Neural progenitor cell (in vitro differentiated cells): Measurements from ENCODE around the gene WNT3A. TPM values are rescaled to one million over a fixed set of nuclear protein-coding genes. Genes with fewer than 3 reads are reported as not detected.

Experiments used
- DNase-seq: peaks from one replicate; pipeline ENCODE4 v3.0.0-alpha.2; 2016; ENCODE audit warnings: low spot score
- H2AFZ ChIP-seq: fragments of 200-600 bp; sonication (generic); replicated peaks from 2 replicates; pipeline ENCODE4 v1.6.1; 2016; ENCODE audit warnings: antibody characterized with exemption
- H3F3A ChIP-seq: fragments of 200-600 bp; sonication (generic); 2 replicates; pipeline ENCODE4 v1.6.1; 2016; ENCODE audit warnings: antibody characterized with exemption, low read depth
- H3K27ac ChIP-seq: fragments of 200-600 bp; sonication (generic); 2 replicates; pipeline ENCODE4 v1.5.1; 2016; ENCODE audit warnings: mild to moderate bottlenecking
- H3K27me3 ChIP-seq: fragments of 200-600 bp; sonication (generic); 2 replicates; pipeline ENCODE4 v1.6.1; 2016; ENCODE audit warnings: mild to moderate bottlenecking, moderate library complexity
- H3K36me3 ChIP-seq: fragments of 200-600 bp; sonication (generic); 2 replicates; pipeline ENCODE4 v1.5.1; 2016
- H3K4me1 ChIP-seq: fragments of 200-600 bp; sonication (generic); 2 replicates; pipeline ENCODE4 v1.6.1; 2016; ENCODE audit warnings: mixed run types
- H3K4me2 ChIP-seq: fragments of 200-600 bp; sonication (generic); 2 replicates; pipeline ENCODE4 v1.6.1; 2016
- H3K4me3 ChIP-seq: fragments of 200-600 bp; sonication (generic); 2 replicates; pipeline ENCODE4 v1.5.1; 2016
- H3K79me2 ChIP-seq: fragments of 200-600 bp; sonication (generic); 2 replicates; pipeline ENCODE4 v1.6.1; 2016; ENCODE audit warnings: low read depth
- H3K9ac ChIP-seq: fragments of 200-600 bp; sonication (generic); 2 replicates; pipeline ENCODE4 v1.6.1; 2016
- H3K9me3 ChIP-seq: fragments of 200-600 bp; sonication (generic); 2 replicates; pipeline ENCODE4 v1.5.1; 2016; ENCODE audit warnings: low read depth
- H4K20me1 ChIP-seq: fragments of 200-600 bp; sonication (generic); 2 replicates; pipeline ENCODE4 v1.6.1; 2016; ENCODE audit warnings: low read depth
- H3K27ac Mint-ChIP-seq: 3 replicates; pipeline ENCODE4 v1.8.0; 2021; ENCODE audit warnings: mixed read lengths
- H3K27me3 Mint-ChIP-seq: 2 replicates; pipeline ENCODE4 v1.8.0; 2022; ENCODE audit warnings: low read depth, mild to moderate bottlenecking, inconsistent platforms, moderate library complexity, mixed read lengths; ENCODE audit not compliant: insufficient read depth
- H3K36me3 Mint-ChIP-seq: 3 replicates; pipeline ENCODE4 v1.8.0; 2021; ENCODE audit warnings: mixed read lengths
- H3K4me1 Mint-ChIP-seq: 3 replicates; pipeline ENCODE4 v1.8.0; 2021; ENCODE audit warnings: mixed read lengths
- H3K4me3 Mint-ChIP-seq: 3 replicates; pipeline ENCODE4 v1.8.0; 2021; ENCODE audit warnings: mild to moderate bottlenecking, moderate library complexity, mixed read lengths
- H3K9me3 Mint-ChIP-seq: 3 replicates; pipeline ENCODE4 v1.8.0; 2020; ENCODE audit warnings: mixed read lengths
- EZH2 ChIP-seq: fragments of 200-600 bp; sonication (generic); IDR thresholded peaks from 2 replicates; pipeline ENCODE4 v1.6.1; 2017; ENCODE audit warnings: antibody characterized with exemption, mild to moderate bottlenecking, moderate library complexity
- EZH2phosphoT487 ChIP-seq: fragments of 200-600 bp; sonication (generic); IDR thresholded peaks from 2 replicates; pipeline ENCODE4 v1.6.1; 2017; ENCODE audit warnings: antibody characterized with exemption
- total RNA-seq: library from RNA; depleted of rRNA; stranded (reverse); fragments of >200 nt; gene quantifications from 2 replicates; pipeline ENCODE4 v1.2.3, GENCODE V29; 2015; ENCODE audit warnings: low replicate concordance
- TF ChIP-seq, protein P1 (sequence below): fragments of 200-600 bp; sonication (generic); IDR thresholded peaks from 2 replicates; pipeline ENCODE4 v1.5.1; 2017; ENCODE audit warnings: antibody characterized with exemption, mild to moderate bottlenecking

WNT3A gene
- total RNA-seq, 1 donor from 2014 or later, result not detected

DNA sequence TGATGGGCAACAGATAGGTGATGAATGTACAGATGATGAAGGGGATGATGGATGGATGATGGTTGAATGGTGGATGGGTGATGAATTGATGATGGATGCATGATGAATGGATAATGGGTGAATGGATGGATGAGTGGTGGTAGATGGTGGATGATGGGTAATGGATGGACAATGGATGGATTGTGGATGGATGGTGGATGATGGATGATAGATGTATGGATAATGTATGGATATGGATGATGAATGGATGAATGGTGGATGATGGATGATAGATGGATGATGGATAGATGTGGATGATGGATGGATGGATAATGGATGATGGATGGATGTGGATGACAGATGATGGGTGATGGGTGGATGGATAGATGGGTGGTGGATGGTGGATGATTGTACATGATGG lies 35.7 kb downstream of the WNT3A start:
- Mint-ChIP-seq H3K4me1 (peaks cover 35% of the 10 kb centered on the region), H3K4me3 (no peak overlapping the region), H3K27ac (no peak overlapping the region), H3K27me3 (peaks cover 20% of the 10 kb centered on the region), H3K36me3 (peaks cover 6% of the 10 kb centered on the region), H3K9me3 (peaks cover 2% of the 10 kb centered on the region)
- H3K79me2 ChIP-seq, result no peaks in the 10 kb centered on the region
- peaks cover 87% of the 10 kb centered on the region for H3K27me3 ChIP-seq
- H3K9ac ChIP-seq, result no peak overlapping the region
- H3K27ac ChIP-seq, result no peak overlapping the region
- H3K9me3 ChIP-seq, result no peaks in the 10 kb centered on the region
- peaks cover 4% of the 10 kb centered on the region for H3F3A ChIP-seq
- H3K4me3 ChIP-seq, result no peak overlapping the region
- TF ChIP-seq, protein P1, sequence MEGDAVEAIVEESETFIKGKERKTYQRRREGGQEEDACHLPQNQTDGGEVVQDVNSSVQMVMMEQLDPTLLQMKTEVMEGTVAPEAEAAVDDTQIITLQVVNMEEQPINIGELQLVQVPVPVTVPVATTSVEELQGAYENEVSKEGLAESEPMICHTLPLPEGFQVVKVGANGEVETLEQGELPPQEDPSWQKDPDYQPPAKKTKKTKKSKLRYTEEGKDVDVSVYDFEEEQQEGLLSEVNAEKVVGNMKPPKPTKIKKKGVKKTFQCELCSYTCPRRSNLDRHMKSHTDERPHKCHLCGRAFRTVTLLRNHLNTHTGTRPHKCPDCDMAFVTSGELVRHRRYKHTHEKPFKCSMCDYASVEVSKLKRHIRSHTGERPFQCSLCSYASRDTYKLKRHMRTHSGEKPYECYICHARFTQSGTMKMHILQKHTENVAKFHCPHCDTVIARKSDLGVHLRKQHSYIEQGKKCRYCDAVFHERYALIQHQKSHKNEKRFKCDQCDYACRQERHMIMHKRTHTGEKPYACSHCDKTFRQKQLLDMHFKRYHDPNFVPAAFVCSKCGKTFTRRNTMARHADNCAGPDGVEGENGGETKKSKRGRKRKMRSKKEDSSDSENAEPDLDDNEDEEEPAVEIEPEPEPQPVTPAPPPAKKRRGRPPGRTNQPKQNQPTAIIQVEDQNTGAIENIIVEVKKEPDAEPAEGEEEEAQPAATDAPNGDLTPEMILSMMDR, result no peak
- TF ChIP-seq EZH2 (no peak), EZH2phosphoT487 (no peak)
- H4K20me1 ChIP-seq, result peaks cover 15% of the 10 kb centered on the region
- no peak overlapping the region for H3K4me2 ChIP-seq
- H3K36me3 ChIP-seq, result no peaks in the 10 kb centered on the region
- no peak for DNase-seq
- H3K4me1 ChIP-seq, result peaks cover 8% of the 10 kb centered on the region
- no peak overlapping the region for H2AFZ ChIP-seq

DNA sequence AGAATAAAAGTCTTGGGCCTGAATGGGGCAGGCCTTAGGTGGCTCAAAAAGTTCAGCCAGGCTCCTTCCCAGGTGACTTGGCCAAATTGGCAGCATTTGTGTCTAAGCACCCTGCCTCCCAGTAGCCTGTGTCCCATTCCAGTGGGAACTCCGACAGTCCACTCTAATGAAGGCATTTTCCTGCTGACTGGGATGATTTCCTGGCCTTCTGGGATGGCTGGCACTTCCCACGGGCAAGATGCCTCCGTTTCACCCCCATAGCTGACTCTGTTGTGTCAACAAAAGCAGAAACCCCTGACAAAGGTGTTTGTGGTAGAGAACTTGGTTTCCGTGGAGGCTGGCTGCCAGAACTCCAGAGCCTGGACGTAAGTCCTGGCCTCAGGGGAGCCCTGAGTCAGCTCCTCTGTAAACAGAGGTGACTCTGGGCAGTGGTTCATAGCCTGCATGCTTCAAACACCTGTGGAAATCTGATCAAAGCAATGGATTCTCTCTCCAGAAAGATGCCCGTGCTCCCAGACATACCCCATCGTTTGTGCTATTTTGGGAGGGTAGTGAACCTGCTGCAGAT lies 36.6 kb downstream of the WNT3A start:
- Histone ChIP-seq H3K9me3 (no peaks in the 10 kb centered on the region), H4K20me1 (peaks cover 8% of the 10 kb centered on the region), H3F3A (no peaks in the 10 kb centered on the region), H3K9ac (no peak overlapping the region), H3K4me2 (no peak overlapping the region), H3K36me3 (no peaks in the 10 kb centered on the region), H3K4me1 (peaks cover 4% of the 10 kb centered on the region), H3K27ac (no peak overlapping the region), H3K27me3 (peaks cover 80% of the 10 kb centered on the region), H3K4me3 (no peak overlapping the region), H2AFZ (no peak overlapping the region), H3K79me2 (no peaks in the 10 kb centered on the region)
- no peak for DNase-seq
- TF ChIP-seq EZH2phosphoT487 (no peak), EZH2 (no peak)
- TF ChIP-seq, protein P1, result no peak
- H3K27ac Mint-ChIP-seq, result no peak overlapping the region
- peaks cover 34% of the 10 kb centered on the region for H3K4me1 Mint-ChIP-seq
- H3K27me3 Mint-ChIP-seq, result peaks cover 20% of the 10 kb centered on the region
- H3K9me3 Mint-ChIP-seq, result peaks cover 2% of the 10 kb centered on the region
- no peak overlapping the region for H3K4me3 Mint-ChIP-seq
- peaks cover 6% of the 10 kb centered on the region for H3K36me3 Mint-ChIP-seq

DNA sequence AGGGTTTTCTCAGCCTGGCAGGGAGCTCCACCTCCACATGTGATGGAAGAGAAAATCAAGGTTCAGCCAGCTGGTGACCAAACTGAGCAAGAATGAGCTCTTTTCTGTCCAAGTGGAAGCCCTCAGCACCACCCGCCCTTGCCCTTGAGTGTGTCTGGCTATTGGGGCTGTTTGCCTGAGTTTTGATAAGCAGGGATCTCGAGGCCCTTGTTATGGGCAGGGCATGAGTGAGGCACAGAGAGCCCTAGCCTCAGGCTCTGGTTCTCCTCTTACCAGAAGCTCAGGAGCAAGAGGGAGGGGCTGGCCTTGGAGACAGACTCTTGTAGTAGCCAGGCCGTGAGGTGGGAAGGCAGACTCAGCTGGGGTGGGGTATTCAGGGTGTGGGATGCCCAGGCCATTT lies 38.2 kb downstream of the WNT3A start:
- Mint-ChIP-seq H3K9me3 (peaks cover 2% of the 10 kb centered on the region), H3K27ac (no peak overlapping the region), H3K36me3 (peaks cover 6% of the 10 kb centered on the region), H3K27me3 (peaks cover 21% of the 10 kb centered on the region), H3K4me3 (no peak overlapping the region), H3K4me1 (peaks cover 32% of the 10 kb centered on the region)
- Histone ChIP-seq H3K4me3 (no peak overlapping the region), H3K4me2 (no peak overlapping the region), H3K9me3 (no peaks in the 10 kb centered on the region), H3F3A (no peaks in the 10 kb centered on the region), H3K36me3 (no peaks in the 10 kb centered on the region), H3K4me1 (no peaks in the 10 kb centered on the region), H4K20me1 (no peaks in the 10 kb centered on the region), H3K27ac (no peak overlapping the region), H2AFZ (no peak overlapping the region), H3K79me2 (no peaks in the 10 kb centered on the region), H3K9ac (no peak overlapping the region), H3K27me3 (peaks cover 80% of the 10 kb centered on the region)
- DNase-seq, result no peak
- TF ChIP-seq, protein P1, result no peak
- TF ChIP-seq EZH2 (no peak), EZH2phosphoT487 (no peak)
